ENCODE results near the gene PRR22.
"Not testable (repeated sequence)": the region's sequence is repeated elsewhere in the genome, so short reads cannot be mapped to it uniquely, and the experiment has no call there.

The PRR22 gene

GRCh38 chr19:5790559-5791520, 6.3 kb upstream of the PRR22 start, which contains the start of gene DUS3L:
TSS of gene DUS3L (minus strand) at chr19:5791163. CDS start at chr19:5791141, 22 bp downstream.
- peak; percentile 98 for DNase-seq (ENCODE audit: low spot score)

GRCh38 chr19:5789886-5790558, 5.5 kb upstream of the PRR22 start:
- no peak for DNase-seq (ENCODE audit: low spot score)

GRCh38 chr19:5789351-5789761, 4.8 kb upstream of the PRR22 start:
- no peak for DNase-seq (ENCODE audit: low spot score)

GRCh38 chr19:5788422-5788821, 3.9 kb upstream of the PRR22 start:
- DNase-seq (ENCODE audit: low spot score) = no peak

- DNase-seq (ENCODE audit: low spot score) = no peak
These were observed 3.0 kb upstream of the PRR22 start for GRCh38 chr19:5787409-5788182.

GRCh38 chr19:5786593-5787408, 2.3 kb upstream of the PRR22 start:
- DNase-seq (ENCODE audit: low spot score) = no peak

- no peak for DNase-seq (ENCODE audit: low spot score)
These were observed 877 bp upstream of the PRR22 start for GRCh38 chr19:5785423-5785822.

GRCh38 chr19:5782945-5783919, 1.3 kb downstream of the PRR22 start:
- no peak for DNase-seq (ENCODE audit: low spot score)

GRCh38 chr19:5782322-5782721, 2.2 kb downstream of the PRR22 start:
- DNase-seq (ENCODE audit: low spot score) = no peak

GRCh38 chr19:5780916-5781315, 3.6 kb downstream of the PRR22 start:
- DNase-seq (ENCODE audit: low spot score) = not testable (repeated sequence)

- DNase-seq (ENCODE audit: low spot score) = no peak
These were observed 6.1 kb downstream of the PRR22 start for GRCh38 chr19:5778402-5778801.

- peak; percentile 51 for DNase-seq (ENCODE audit: low spot score)
These were observed 8.8 kb downstream of the PRR22 start for GRCh38 chr19:5775668-5776309.

- no peak for DNase-seq (ENCODE audit: low spot score)
These were observed 9.6 kb downstream of the PRR22 start for GRCh38 chr19:5774921-5775320.

GRCh38 chr19:5773276-5773675, 11.3 kb downstream of the PRR22 start:
- no peak for DNase-seq (ENCODE audit: low spot score)

- DNase-seq (ENCODE audit: low spot score) = no peak
These were observed 12.1 kb downstream of the PRR22 start for GRCh38 chr19:5772416-5772815.

GRCh38 chr19:5767949-5768348, 16.6 kb downstream of the PRR22 start:
- DNase-seq (ENCODE audit: low spot score) = no peak

- DNase-seq (ENCODE audit: low spot score) = no peak
These were observed 19.3 kb downstream of the PRR22 start for GRCh38 chr19:5765220-5765619.

GRCh38 chr19:5762608-5763217, 21.8 kb downstream of the PRR22 start:
- DNase-seq (ENCODE audit: low spot score) = no peak

GRCh38 chr19:5753743-5754142, 30.8 kb downstream of the PRR22 start:
- DNase-seq (ENCODE audit: low spot score) = no peak
